Upper lobe of right lung (tissue), 1 donor: ENCODE results near the gene EBP. TPM values are rescaled to one million over a fixed set of nuclear protein-coding genes. Genes with fewer than 3 reads are reported as not detected.

Experiments
- ATAC-seq: fragments of 200-7000 bp; cut with Tn5 transposase; one replicate; pipeline ENCODE4 v1.9.1; 2020; ENCODE audit warnings: mild to moderate bottlenecking, moderate library complexity
- DNase-seq: peaks from one replicate; pipeline ENCODE4 v3.0.0-alpha.2; 2020
- H3K27ac ChIP-seq: fragments of 200-600 bp; one replicate; pipeline ENCODE4 v1.8.0; 2022
- H3K27me3 ChIP-seq: fragments of 200-600 bp; one replicate; pipeline ENCODE4 v1.8.0; 2022; ENCODE audit warnings: mild to moderate bottlenecking
- H3K36me3 ChIP-seq: fragments of 200-600 bp; one replicate; pipeline ENCODE4 v1.8.0; 2022
- H3K4me1 ChIP-seq: fragments of 200-600 bp; one replicate; pipeline ENCODE4 v1.8.0; 2022
- H3K4me3 ChIP-seq: fragments of 200-600 bp; one replicate; pipeline ENCODE4 v1.8.0; 2022; ENCODE audit warnings: mild to moderate bottlenecking
- H3K9me3 ChIP-seq: fragments of 200-600 bp; one replicate; pipeline ENCODE4 v1.8.0; 2022
- CTCF ChIP-seq: fragments of 200-600 bp; IDR thresholded peaks from one replicate; pipeline ENCODE4 v1.8.0; 2022; ENCODE audit warnings: antibody characterized with exemption
- intact Hi-C: fragments of 100-400 bp; cut with DNase I; formaldehyde crosslinking; loops from one replicate; pipeline ENCODE4 v1.11.0; 2022
- long read RNA-seq: library from polyadenylated mRNA; unstranded; transcript quantifications from one replicate; pipeline ENCODE4 v2.0.0, GENCODE V29; 2021
- total RNA-seq: library from RNA; stranded (reverse); fragmentation: NEBNext Ultra II Directional; extraction: Animal tissue kit (Norgen Biotek cat#: 25700); gene quantifications from one replicate; pipeline ENCODE4 v1.2.1, GENCODE V29; 2021
- donor health status: DM: no; HTN: yes; CAD: no; lungs with severe emphysema.

The EBP gene
- 93.4 TPM for total RNA-seq
- long read RNA-seq, transcript EBP-205 (5 exons, 1,775 nt) = major isoform, 40 of 59 reads
- long read RNA-seq, transcript EBP-206 (5 exons, 796 nt) = minor isoform, 6 of 59 reads
- long read RNA-seq, transcript EBP-201 (5 exons, 904 nt) = minor isoform, 5 of 59 reads
- long read RNA-seq, partial matches to known transcripts = 4 of 59 reads
- long read RNA-seq, other reads (novel, unspliced or antisense) = 4 of 59 reads

DNA sequence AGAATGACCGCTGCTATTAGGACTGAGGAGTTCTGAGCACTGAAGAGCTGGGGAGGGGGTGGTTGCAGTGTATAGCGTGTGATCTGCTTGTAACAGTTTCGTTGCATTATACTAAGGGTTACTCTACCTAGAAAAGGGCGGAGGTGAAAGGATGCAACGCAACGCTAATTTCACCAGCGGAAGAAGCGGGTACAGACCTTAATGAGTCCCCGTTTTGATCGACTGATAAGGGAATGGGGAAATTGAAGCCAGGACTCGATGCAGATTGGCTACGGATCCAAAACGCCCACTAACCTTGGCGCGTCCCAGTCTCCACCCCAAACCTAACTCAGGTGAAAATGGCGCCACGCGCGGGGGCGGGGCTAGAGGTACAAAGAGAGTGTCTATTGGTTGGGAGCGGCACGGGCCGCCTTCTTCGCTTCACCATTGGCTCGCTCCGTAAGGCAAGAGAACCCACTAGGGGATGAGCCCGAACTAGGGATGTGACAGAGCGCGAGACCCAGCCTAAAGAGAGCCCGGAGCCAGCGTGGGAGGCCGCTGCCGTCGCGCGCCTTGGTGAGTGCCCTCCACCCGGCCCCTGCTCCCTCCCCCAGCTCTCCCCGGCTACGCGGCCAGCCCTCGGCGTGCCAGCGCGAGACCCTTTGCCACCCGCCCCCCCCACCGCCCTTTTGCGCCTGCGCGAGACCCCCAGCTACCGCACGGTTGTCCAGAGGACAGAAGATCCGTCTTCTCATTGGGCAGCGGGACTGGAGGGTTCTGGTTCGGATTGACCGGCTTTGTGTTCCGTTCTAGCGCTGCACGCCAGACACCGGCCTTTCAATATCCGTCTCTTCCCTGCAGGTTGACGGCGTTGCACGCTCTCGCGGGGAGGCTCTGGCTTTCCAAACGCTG lies at the start of gene EBP:
Gene EBP, plus strand, starts transcription at position 456 of the 891 bp plus-strand sequence. CDS start 1,964 bp downstream, outside the sequence.
- ATAC-seq (peak; percentile 100), DNase-seq (peak; percentile 96)
- H3K27ac ChIP-seq = peak within 1 kb of the TSS; percentile 70
- intact Hi-C loops = no loop called here
- H3K27me3 ChIP-seq = no peaks in the 10 kb centered on the region
- peak within 1 kb of the TSS; percentile 56 for H3K4me3 ChIP-seq
- H3K4me1 ChIP-seq = no peaks in the 10 kb centered on the region
- H3K9me3 ChIP-seq = no peaks in the 10 kb centered on the region
- H3K36me3 ChIP-seq = no peaks in the 10 kb centered on the region
- no peak for TF ChIP-seq CTCF

DNA sequence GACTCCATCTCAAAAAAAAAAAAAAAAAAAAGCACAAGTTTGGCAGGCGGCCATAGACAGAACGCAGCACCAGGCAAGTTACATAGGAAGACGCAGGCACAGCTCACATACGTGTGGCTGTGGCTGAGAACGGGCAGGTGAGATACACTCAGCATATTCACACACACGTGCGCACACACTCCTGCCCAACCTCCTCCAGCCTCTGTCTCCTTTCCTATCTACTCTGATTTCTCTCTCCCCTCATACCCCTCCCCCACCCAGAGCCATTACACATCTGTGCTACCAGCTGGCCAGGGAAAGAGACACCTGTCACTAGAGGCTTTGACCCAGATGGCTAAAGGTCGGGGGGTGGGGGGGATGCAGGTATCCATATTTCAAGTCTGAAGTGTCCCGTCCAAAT lies 49.4 kb upstream of the EBP start:
- DNase-seq (no peak), ATAC-seq (no peak)
- H3K4me1 ChIP-seq = no peaks in the 10 kb centered on the region
- H3K36me3 ChIP-seq = no peaks in the 10 kb centered on the region
- H3K27ac ChIP-seq = no peak overlapping the region
- H3K4me3 ChIP-seq = no peak overlapping the region
- no peak for TF ChIP-seq CTCF
- H3K9me3 ChIP-seq = no peaks in the 10 kb centered on the region
- H3K27me3 ChIP-seq = no peaks in the 10 kb centered on the region
- intact Hi-C loops = no loop called here

GRCh38 chrX:48472851-48473703 lies 48.5 kb upstream of the EBP start:
- Histone ChIP-seq H3K4me1 (no peaks in the 10 kb centered on the region), H3K27ac (no peak overlapping the region), H3K4me3 (no peak overlapping the region), H3K36me3 (no peaks in the 10 kb centered on the region), H3K9me3 (no peaks in the 10 kb centered on the region), H3K27me3 (no peaks in the 10 kb centered on the region)
- no peak for ATAC-seq
- intact Hi-C loops = no loop called here
- no peak for TF ChIP-seq CTCF
- no peak for DNase-seq

- no peaks in the 10 kb centered on the region for H3K27me3 ChIP-seq
- no peaks in the 10 kb centered on the region for H3K9me3 ChIP-seq
- no peak overlapping the region for H3K27ac ChIP-seq
- intact Hi-C loops = no loop called here
- no peak overlapping the region for H3K4me3 ChIP-seq
- no peak for TF ChIP-seq CTCF
- no peak for DNase-seq
- no peaks in the 10 kb centered on the region for H3K4me1 ChIP-seq
- H3K36me3 ChIP-seq = no peaks in the 10 kb centered on the region
- no peak for ATAC-seq
Measured at GRCh38 chrX:48473704-48473990, 48.0 kb upstream of the EBP start.

- DNase-seq (no peak), ATAC-seq (no peak)
- no peaks in the 10 kb centered on the region for H3K36me3 ChIP-seq
- no peaks in the 10 kb centered on the region for H3K9me3 ChIP-seq
- H3K4me3 ChIP-seq = no peak overlapping the region
- no peaks in the 10 kb centered on the region for H3K4me1 ChIP-seq
- no peak overlapping the region for H3K27ac ChIP-seq
- intact Hi-C loops = no loop called here
- no peak for TF ChIP-seq CTCF
- H3K27me3 ChIP-seq = no peaks in the 10 kb centered on the region
Measured at GRCh38 chrX:48474127-48474526, 47.5 kb upstream of the EBP start.
